ENCODE data around the gene TRPM3. TPM values are rescaled to one million over a fixed set of nuclear protein-coding genes. Genes with fewer than 3 reads are reported as not detected.

Gene TRPM3
- total and polyA plus RNA-seq, 4 donors, result 0.07 to 0.89 (median 0.67) TPM

DNA sequence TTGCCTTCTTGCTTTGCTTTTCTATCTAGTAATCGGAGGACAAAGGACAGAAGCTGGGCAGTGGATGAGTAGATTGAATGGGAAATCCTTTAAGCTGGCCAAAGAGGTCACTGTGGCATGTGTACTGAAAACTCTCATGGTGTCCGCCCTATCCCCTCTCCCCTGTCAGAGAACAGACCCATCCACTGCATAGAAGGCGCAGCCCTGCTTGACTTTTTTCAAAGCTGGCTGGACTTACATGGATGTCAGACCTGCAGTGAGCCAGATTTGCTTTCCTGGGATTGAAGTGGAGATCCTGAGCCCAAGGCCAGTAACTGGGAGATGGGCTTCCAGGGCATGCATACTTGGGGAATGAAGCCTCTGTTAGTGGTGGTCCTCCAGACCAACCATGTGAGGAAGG lies 329.5 kb downstream of the TRPM3 start (continued):
- no peak for TF ChIP-seq RAD21 (IDR thresholded peaks at IDR 0.05)

DNA sequence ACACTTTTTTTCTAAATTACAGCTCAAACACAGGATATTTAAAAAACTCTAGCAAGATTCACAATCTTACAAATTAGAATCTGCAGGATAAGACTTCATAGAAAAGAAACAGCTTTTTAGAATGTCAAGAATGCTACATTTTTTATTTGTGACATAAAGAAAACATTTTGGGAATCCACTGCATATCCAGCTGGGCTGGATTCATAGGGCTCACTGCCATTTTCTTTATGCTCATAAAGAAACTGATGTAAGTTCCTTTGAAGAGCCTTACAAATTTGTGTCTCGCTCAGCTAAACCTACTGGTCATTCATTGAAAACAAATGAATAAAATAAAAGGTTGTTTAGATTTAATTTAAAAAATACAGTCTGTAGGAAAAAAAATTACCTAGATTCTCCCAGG lies 332.3 kb downstream of the TRPM3 start:
- TF ChIP-seq, protein P1, sequence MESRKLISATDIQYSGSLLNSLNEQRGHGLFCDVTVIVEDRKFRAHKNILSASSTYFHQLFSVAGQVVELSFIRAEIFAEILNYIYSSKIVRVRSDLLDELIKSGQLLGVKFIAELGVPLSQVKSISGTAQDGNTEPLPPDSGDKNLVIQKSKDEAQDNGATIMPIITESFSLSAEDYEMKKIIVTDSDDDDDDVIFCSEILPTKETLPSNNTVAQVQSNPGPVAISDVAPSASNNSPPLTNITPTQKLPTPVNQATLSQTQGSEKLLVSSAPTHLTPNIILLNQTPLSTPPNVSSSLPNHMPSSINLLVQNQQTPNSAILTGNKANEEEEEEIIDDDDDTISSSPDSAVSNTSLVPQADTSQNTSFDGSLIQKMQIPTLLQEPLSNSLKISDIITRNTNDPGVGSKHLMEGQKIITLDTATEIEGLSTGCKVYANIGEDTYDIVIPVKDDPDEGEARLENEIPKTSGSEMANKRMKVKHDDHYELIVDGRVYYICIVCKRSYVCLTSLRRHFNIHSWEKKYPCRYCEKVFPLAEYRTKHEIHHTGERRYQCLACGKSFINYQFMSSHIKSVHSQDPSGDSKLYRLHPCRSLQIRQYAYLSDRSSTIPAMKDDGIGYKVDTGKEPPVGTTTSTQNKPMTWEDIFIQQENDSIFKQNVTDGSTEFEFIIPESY (IDR thresholded peaks at IDR 0.05), result no peak
- TF ChIP-seq RXRA (IDR thresholded peaks at IDR 0.05), result no peak
- TF ChIP-seq HNF4A (conservative IDR thresholded peaks at IDR 0.05), result no peak
- TF ChIP-seq NR2F2 (IDR thresholded peaks at IDR 0.05), result no peak
- TF ChIP-seq FOXA2 (IDR thresholded peaks at IDR 0.05), result no peak
- TF ChIP-seq TAF1 (conservative IDR thresholded peaks at IDR 0.05), result no peak
- no peak for TF ChIP-seq RAD21 (IDR thresholded peaks at IDR 0.05)
- TF ChIP-seq EGR1 (IDR thresholded peaks at IDR 0.05; ENCODE audit: low read depth in 2 of 2), result no peak
- no peak for TF ChIP-seq SP1 (IDR thresholded peaks at IDR 0.05)
- TF ChIP-seq GABPA (IDR thresholded peaks at IDR 0.05 in 1 of 2, conservative IDR thresholded peaks at IDR 0.05 in 1 of 2), result no peak
- no peak for TF ChIP-seq HNF4G (IDR thresholded peaks at IDR 0.05)
- TF ChIP-seq, protein P2, sequence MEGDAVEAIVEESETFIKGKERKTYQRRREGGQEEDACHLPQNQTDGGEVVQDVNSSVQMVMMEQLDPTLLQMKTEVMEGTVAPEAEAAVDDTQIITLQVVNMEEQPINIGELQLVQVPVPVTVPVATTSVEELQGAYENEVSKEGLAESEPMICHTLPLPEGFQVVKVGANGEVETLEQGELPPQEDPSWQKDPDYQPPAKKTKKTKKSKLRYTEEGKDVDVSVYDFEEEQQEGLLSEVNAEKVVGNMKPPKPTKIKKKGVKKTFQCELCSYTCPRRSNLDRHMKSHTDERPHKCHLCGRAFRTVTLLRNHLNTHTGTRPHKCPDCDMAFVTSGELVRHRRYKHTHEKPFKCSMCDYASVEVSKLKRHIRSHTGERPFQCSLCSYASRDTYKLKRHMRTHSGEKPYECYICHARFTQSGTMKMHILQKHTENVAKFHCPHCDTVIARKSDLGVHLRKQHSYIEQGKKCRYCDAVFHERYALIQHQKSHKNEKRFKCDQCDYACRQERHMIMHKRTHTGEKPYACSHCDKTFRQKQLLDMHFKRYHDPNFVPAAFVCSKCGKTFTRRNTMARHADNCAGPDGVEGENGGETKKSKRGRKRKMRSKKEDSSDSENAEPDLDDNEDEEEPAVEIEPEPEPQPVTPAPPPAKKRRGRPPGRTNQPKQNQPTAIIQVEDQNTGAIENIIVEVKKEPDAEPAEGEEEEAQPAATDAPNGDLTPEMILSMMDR (IDR thresholded peaks at IDR 0.05; ENCODE audit: low read depth, low read length, missing input control), result no peak
- TF ChIP-seq, protein P3, sequence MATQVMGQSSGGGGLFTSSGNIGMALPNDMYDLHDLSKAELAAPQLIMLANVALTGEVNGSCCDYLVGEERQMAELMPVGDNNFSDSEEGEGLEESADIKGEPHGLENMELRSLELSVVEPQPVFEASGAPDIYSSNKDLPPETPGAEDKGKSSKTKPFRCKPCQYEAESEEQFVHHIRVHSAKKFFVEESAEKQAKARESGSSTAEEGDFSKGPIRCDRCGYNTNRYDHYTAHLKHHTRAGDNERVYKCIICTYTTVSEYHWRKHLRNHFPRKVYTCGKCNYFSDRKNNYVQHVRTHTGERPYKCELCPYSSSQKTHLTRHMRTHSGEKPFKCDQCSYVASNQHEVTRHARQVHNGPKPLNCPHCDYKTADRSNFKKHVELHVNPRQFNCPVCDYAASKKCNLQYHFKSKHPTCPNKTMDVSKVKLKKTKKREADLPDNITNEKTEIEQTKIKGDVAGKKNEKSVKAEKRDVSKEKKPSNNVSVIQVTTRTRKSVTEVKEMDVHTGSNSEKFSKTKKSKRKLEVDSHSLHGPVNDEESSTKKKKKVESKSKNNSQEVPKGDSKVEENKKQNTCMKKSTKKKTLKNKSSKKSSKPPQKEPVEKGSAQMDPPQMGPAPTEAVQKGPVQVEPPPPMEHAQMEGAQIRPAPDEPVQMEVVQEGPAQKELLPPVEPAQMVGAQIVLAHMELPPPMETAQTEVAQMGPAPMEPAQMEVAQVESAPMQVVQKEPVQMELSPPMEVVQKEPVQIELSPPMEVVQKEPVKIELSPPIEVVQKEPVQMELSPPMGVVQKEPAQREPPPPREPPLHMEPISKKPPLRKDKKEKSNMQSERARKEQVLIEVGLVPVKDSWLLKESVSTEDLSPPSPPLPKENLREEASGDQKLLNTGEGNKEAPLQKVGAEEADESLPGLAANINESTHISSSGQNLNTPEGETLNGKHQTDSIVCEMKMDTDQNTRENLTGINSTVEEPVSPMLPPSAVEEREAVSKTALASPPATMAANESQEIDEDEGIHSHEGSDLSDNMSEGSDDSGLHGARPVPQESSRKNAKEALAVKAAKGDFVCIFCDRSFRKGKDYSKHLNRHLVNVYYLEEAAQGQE (IDR thresholded peaks at IDR 0.05), result no peak
- TF ChIP-seq, protein P4, sequence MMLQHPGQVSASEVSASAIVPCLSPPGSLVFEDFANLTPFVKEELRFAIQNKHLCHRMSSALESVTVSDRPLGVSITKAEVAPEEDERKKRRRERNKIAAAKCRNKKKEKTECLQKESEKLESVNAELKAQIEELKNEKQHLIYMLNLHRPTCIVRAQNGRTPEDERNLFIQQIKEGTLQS (IDR thresholded peaks at IDR 0.05), result no peak
- no peak for TF ChIP-seq YY1 (IDR thresholded peaks at IDR 0.05)
- no peak for TF ChIP-seq JUND (IDR thresholded peaks at IDR 0.05)
- TF ChIP-seq FOXA1 (IDR thresholded peaks at IDR 0.05), result no peak
- TF ChIP-seq, protein P5, sequence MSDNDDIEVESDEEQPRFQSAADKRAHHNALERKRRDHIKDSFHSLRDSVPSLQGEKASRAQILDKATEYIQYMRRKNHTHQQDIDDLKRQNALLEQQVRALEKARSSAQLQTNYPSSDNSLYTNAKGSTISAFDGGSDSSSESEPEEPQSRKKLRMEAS (IDR thresholded peaks at IDR 0.05), result no peak
- Histone ChIP-seq H3K9me3 (ENCODE audit: control insufficient read depth in 4 of 4, low read length in 3 of 4) (no peaks in the 10 kb centered on the region), H3K4me3 (ENCODE audit: low read depth in 1 of 3, low read length in 3 of 3) (no peak overlapping the region), H3K27me3 (ENCODE audit: control insufficient read depth in 4 of 4, insufficient read depth in 4 of 4, low read length in 3 of 4) (no peaks in the 10 kb centered on the region), H3K9ac (ENCODE audit: low read depth in 1 of 2, low read length in 2 of 2) (no peak overlapping the region), H3K4me1 (ENCODE audit: control insufficient read depth in 4 of 4, insufficient read depth in 4 of 4, low read length in 3 of 4) (no peaks in the 10 kb centered on the region), H3K27ac (ENCODE audit: low read depth in 1 of 2, low read length in 2 of 2) (no peak overlapping the region), H3K36me3 (ENCODE audit: control insufficient read depth in 4 of 4, insufficient read depth in 3 of 4, low read depth in 1 of 4, low read length in 3 of 4) (no peaks in the 10 kb centered on the region)
- no peak for DNase-seq (ENCODE audit: low spot score)
- 95% methylated on average over 1 of the region's 1 CpG for WGBS

Data from liver (tissue), 9 donors.